Breast epithelium (tissue), 4 donors: Measurements from ENCODE around the gene ICOSLG. TPM values are rescaled to one million over a fixed set of nuclear protein-coding genes. Genes with fewer than 3 reads are reported as not detected.
"Not testable (repeated sequence)": the region's sequence is repeated elsewhere in the genome, so short reads cannot be mapped to it uniquely, and the experiment has no call there.

Experiments used
- DNase-seq, 2 donors: peaks; one replicate each; pipeline ENCODE4 v3.0.0-alpha.2; 2019; ENCODE audit warnings: low spot score in 2 of 2
- H3K27ac ChIP-seq, 2 donors: fragments of 200-600 bp; sonication (generic) in 1 of 2; one replicate each; pipeline ENCODE4 v1.5.1; 2016 to 2019; ENCODE audit warnings: mild to moderate bottlenecking in 1 of 2
- H3K27me3 ChIP-seq, 2 donors: fragments of 200-600 bp; sonication (generic) in 1 of 2; one replicate each; pipeline versions ENCODE4 v1.5.1 to v1.6.0; 2017 to 2019; ENCODE audit warnings: control low read depth in 1 of 2, mild to moderate bottlenecking in 1 of 2
- H3K36me3 ChIP-seq: fragments of 200-600 bp; one replicate; pipeline ENCODE4 v1.5.1; 2019
- H3K4me1 ChIP-seq, 2 donors: fragments of 200-600 bp; sonication (generic); one replicate each; pipeline ENCODE4 v1.5.1; 2016 to 2019; ENCODE audit warnings: control low read depth in 1 of 2
- H3K4me3 ChIP-seq, 3 donors: fragments of 200-600 bp; sonication (generic); 1 replicate in 2 of 3; 2 replicates in 1 of 3; pipeline ENCODE4 v1.5.1; 2016 to 2019; ENCODE audit warnings: mild to moderate bottlenecking in 3 of 3, moderate library complexity in 2 of 3
- H3K9me3 ChIP-seq, 2 donors: fragments of 200-600 bp; sonication (generic) in 1 of 2; one replicate each; pipeline ENCODE4 v1.5.1; 2016 to 2019; ENCODE audit warnings: control low read depth in 1 of 2
- POLR2A ChIP-seq: fragments of 450-650 bp; IDR thresholded peaks from one replicate; pipeline ENCODE4 v1.6.1; 2016; ENCODE audit warnings: antibody characterized with exemption, mild to moderate bottlenecking, moderate library complexity
- POLR2AphosphoS5 ChIP-seq, 3 donors: sonication (generic); formaldehyde crosslinking; IDR thresholded peaks; one replicate each; pipeline ENCODE4 v1.6.1; 2017; ENCODE audit warnings: antibody characterized with exemption in 3 of 3
- intact Hi-C: fragments of 100-400 bp; cut with DNase I; formaldehyde crosslinking; loops from one replicate; pipeline ENCODE4 v1.15.1; 2023; ENCODE audit warnings: low total_unique reads
- total RNA-seq, 3 donors: library from RNA; depleted of rRNA; stranded (reverse); fragments of >200 nt; gene quantifications; one replicate each; pipeline ENCODE4 v1.1.0, GENCODE V29; 2016
- TF ChIP-seq, protein P1 (sequence below), 3 donors: fragments of 450-650 bp; IDR thresholded peaks; one replicate each; pipeline ENCODE4 v1.5.1; 2016 to 2017; ENCODE audit warnings: antibody characterized with exemption in 3 of 3, mild to moderate bottlenecking in 3 of 3, moderate library complexity in 3 of 3

Gene ICOSLG, protein sequence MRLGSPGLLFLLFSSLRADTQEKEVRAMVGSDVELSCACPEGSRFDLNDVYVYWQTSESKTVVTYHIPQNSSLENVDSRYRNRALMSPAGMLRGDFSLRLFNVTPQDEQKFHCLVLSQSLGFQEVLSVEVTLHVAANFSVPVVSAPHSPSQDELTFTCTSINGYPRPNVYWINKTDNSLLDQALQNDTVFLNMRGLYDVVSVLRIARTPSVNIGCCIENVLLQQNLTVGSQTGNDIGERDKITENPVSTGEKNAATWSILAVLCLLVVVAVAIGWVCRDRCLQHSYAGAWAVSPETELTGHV
- 1 to 10 TPM in 2 of 3 donors, under 1 TPM in 1; 0.80 to 4.2 (median 2.6) TPM for total RNA-seq

DNA sequence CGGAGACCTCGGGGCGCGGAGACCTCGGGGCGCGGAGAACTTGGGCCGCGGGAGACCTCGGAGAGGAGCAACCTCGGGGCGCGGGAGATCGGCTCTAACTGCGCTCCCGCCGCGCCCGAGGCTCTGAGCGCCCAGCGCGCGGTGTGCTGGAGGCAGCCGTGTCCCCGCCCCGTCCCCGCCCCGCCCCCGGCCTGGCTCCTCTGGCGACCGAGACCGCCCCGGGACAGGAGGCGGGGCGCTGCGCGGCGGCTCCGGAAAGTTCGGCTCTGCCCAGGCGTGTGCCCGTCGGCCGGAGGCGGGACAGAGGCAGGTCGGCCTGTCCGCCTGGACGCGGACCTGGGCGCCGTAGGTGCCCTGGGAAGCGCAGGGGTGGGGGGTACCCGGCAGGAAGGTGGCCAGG is at the start of gene ICOSLG:
ICOSLG (minus strand) TSS at position 102 of the 400 bp plus-strand sequence. CDS start 126 bp downstream, outside the sequence.
- DNase-seq, intact Hi-C loops, H3K27ac ChIP-seq, H3K27me3 ChIP-seq, H3K4me1 ChIP-seq, H3K4me3 ChIP-seq, H3K36me3 ChIP-seq, H3K9me3 ChIP-seq: not testable (repeated sequence)

DNA sequence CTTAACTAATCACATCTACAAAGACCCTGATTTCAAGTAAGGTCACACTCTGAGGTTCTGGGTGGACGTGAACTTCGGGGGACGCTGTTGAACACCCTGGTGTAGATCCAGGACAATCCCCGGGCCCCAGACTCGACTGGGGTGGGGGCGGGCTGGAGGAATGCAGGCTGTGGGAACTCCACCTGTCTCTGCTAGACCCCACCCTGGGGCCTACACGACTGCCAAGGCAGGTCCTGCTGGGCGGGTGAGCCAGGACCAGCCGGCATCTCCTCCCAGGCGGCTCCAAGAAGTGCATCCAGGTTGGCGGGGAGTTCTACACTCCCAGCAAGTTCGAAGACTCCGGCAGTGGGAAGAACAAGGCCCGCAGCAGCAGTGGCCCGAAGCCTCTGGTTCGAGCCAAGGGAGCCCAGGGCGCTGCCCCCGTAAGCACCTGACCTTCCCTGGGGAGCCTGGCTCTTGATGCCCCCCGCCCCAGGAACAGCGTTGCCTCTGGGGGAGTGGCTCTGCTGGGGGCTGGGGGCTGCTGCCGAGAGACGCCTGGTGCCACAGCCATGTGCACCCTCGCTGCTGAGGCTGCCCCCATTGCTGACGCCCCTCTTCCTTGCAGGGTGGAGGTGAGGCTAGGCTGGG is 48.8 kb upstream of the ICOSLG start:
- Histone ChIP-seq H3K4me3 (no peak overlapping the region), H3K27ac (no peak overlapping the region), H3K27me3 (peaks cover 2 to 27% of the 10 kb centered on the region in 2 donors), H3K36me3 (no peaks in the 10 kb centered on the region), H3K9me3 (no peaks in the 10 kb centered on the region), H3K4me1 (no peaks in the 10 kb centered on the region)
- TF ChIP-seq, protein P1, sequence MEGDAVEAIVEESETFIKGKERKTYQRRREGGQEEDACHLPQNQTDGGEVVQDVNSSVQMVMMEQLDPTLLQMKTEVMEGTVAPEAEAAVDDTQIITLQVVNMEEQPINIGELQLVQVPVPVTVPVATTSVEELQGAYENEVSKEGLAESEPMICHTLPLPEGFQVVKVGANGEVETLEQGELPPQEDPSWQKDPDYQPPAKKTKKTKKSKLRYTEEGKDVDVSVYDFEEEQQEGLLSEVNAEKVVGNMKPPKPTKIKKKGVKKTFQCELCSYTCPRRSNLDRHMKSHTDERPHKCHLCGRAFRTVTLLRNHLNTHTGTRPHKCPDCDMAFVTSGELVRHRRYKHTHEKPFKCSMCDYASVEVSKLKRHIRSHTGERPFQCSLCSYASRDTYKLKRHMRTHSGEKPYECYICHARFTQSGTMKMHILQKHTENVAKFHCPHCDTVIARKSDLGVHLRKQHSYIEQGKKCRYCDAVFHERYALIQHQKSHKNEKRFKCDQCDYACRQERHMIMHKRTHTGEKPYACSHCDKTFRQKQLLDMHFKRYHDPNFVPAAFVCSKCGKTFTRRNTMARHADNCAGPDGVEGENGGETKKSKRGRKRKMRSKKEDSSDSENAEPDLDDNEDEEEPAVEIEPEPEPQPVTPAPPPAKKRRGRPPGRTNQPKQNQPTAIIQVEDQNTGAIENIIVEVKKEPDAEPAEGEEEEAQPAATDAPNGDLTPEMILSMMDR (IDR thresholded peaks at IDR 0.05): no peak
- TF ChIP-seq POLR2A (no peak), POLR2AphosphoS5 (IDR thresholded peaks at IDR 0.05) (no peak)
- intact Hi-C loops: loop anchor here (5.0 kb wide), 1 partner anchor 217 kb away; no protein-coding TSS in a partner anchor
- DNase-seq: no peak

DNA sequence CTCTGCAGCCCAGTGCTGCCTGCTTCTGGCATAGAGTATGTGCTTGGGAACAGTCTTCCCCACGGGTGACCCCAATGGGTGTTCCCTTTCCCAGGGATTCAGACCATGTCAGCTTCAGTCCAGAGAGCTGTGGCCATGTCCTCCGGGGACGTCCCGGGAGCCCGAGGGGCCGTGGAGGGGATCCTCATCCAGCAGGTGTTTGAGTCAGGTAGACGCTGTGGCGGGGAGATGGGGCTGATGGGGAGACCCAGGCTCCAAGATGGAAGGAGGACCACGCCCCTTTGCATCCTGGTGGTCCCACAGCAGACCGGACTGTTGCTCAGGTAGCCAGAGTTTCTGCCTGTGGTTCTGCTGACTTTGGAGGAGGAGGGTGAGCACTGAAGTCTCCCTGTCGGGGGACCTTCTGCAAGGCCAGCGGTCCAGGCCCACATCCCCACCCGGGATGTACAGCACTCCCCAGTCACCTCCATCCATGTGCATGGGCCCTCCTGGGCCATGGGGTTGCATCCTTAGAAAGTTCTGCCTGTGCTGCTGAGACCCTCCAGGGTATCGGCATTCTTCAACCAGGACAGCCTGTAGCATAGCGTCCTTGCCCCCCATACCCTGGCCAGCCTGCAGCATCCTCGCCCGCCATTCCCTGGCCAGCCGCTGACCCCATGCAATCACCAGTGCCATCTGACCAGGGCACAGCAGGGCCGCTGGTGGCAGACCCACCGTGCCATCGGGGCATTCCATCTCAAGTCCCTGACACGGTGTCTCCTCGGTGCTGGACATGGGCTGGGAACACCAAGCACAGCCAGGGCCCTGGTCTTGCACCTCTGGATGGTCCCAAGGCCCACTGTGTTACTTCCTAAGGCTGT is 47.7 kb upstream of the ICOSLG start:
- H3K27me3 ChIP-seq: peaks cover 2 to 27% of the 10 kb centered on the region in 2 donors
- intact Hi-C loops: no loop called here
- no peak overlapping the region for H3K27ac ChIP-seq
- H3K4me1 ChIP-seq: no peaks in the 10 kb centered on the region
- H3K9me3 ChIP-seq: no peaks in the 10 kb centered on the region
- TF ChIP-seq, protein P1 (IDR thresholded peaks at IDR 0.05): no peak
- TF ChIP-seq POLR2AphosphoS5 (IDR thresholded peaks at IDR 0.05): no peak
- DNase-seq: no peak
- H3K4me3 ChIP-seq: no peak overlapping the region
- H3K36me3 ChIP-seq: no peaks in the 10 kb centered on the region

DNA sequence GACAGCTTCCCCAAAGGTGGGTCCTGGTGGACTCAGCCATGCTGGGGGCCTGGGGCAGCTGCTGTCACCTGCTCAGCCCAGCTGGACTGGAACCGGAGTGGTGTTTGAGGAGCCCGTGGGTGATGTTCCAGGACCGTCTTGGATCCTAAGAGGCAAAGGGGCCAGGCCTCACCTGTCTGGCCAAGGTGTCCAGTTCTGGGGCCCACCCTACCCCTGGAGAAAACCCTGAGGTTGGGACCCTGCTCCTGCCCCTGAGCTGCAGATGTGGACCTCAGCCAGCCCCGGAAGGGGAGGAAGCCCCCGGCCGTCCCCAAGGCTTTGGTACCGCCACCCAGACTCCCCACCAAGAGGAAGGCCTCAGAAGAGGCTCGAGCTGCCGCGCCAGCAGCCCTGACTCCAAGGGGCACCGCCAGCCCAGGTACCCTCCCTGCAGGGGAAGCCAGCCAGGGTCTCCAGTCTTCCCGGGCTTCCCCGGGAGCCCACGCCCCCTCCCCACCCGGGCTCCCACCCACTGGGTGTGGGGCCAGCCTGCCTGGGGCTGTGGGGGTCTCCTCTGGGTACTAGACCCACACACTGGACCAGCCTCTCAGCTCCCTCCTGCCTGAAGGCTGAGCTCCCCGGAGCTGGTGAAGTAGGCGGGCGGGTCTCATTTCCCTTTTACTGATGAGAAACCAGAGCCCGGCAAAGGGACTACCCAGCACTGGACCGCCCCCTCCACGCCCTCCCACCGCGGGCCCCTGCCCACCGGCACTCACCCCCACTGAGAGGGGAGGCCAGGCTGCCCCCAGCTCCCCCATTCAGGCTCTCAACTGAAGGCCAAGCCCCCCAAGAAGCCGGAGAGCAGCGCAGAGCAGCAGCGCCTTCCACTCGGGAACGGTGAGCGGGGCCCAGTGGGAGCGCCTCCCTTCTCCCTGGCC is 46.2 kb upstream of the ICOSLG start:
- H3K27ac ChIP-seq: no peak overlapping the region
- no peaks in the 10 kb centered on the region for H3K36me3 ChIP-seq
- DNase-seq: no peak
- no peaks in the 10 kb centered on the region for H3K9me3 ChIP-seq
- no peak overlapping the region for H3K4me3 ChIP-seq
- H3K4me1 ChIP-seq: no peaks in the 10 kb centered on the region
- intact Hi-C loops: no loop called here
- H3K27me3 ChIP-seq: peaks cover 2 to 27% of the 10 kb centered on the region in 2 donors
- TF ChIP-seq, protein P1 (IDR thresholded peaks at IDR 0.05): no peak
- no peak for TF ChIP-seq POLR2AphosphoS5 (IDR thresholded peaks at IDR 0.05)
- TF ChIP-seq POLR2A: no peak
